ENCODE results near the gene KCNJ10.

KCNJ10 gene

DNA sequence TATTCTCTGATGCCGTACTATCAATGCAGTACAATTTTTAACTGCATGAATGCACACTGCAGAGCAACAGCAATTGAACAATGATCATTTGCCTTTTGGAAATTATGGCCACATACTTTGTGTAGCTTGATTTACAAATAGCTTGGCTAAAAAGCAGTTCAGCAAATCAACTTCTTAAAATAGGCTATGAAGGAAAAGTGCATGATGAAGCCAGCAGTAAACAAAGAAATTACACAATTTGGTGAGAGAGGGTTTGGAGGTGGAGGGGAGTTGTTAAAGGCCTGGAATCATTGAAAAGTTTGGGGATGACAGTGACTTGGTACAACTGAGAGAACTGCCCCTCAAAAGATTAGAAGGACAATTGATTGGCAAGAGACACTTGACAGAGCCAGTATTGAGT lies 44.6 kb downstream of the KCNJ10 start:
- no peak overlapping the region for H3K4me3 ChIP-seq (ENCODE audit: low read depth, low read length)
- TF ChIP-seq, protein P1, sequence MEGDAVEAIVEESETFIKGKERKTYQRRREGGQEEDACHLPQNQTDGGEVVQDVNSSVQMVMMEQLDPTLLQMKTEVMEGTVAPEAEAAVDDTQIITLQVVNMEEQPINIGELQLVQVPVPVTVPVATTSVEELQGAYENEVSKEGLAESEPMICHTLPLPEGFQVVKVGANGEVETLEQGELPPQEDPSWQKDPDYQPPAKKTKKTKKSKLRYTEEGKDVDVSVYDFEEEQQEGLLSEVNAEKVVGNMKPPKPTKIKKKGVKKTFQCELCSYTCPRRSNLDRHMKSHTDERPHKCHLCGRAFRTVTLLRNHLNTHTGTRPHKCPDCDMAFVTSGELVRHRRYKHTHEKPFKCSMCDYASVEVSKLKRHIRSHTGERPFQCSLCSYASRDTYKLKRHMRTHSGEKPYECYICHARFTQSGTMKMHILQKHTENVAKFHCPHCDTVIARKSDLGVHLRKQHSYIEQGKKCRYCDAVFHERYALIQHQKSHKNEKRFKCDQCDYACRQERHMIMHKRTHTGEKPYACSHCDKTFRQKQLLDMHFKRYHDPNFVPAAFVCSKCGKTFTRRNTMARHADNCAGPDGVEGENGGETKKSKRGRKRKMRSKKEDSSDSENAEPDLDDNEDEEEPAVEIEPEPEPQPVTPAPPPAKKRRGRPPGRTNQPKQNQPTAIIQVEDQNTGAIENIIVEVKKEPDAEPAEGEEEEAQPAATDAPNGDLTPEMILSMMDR (IDR thresholded peaks at IDR 0.05; ENCODE audit: insufficient read depth, low read depth, low read length, missing control alignments), result no peak
- no peak for DNase-seq (ENCODE audit: low read depth)

DNA sequence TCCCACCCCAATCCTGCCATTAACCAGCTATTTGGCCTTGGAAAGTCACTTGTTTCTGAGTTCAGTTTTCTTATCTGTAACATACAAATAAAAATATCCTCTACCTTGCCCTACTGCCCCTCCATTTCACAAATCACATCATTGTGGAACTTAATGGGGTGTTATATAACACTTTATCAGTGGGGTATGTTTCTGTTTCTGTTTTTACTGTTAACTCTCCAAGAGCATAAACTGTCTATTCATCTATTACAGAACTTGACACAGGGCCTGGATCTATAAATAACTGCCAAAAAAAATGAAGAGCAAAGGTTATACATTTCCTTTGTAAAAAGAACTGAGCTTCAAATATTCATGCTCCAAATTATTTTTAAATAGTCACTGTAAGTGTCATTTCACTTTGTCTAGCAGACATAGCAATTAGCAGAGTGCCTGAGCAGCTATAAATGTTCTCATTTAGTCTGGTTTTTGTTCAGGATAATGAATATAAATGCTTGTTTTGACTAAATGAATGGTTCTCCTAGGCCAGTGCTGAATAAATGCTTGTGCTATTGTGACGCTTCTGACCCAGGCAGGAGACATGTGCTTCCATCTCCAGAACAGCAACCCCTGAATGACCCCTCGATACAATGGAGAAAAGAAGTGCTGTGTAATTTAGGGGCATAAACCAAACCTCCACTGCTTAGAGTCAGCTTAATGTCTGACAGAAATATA lies 45.6 kb downstream of the KCNJ10 start:
- no peak overlapping the region for H3K4me3 ChIP-seq (ENCODE audit: low read depth, low read length)
- no peak for DNase-seq (ENCODE audit: low read depth)
- TF ChIP-seq, protein P1 (IDR thresholded peaks at IDR 0.05; ENCODE audit: insufficient read depth, low read depth, low read length, missing control alignments), result no peak

DNA sequence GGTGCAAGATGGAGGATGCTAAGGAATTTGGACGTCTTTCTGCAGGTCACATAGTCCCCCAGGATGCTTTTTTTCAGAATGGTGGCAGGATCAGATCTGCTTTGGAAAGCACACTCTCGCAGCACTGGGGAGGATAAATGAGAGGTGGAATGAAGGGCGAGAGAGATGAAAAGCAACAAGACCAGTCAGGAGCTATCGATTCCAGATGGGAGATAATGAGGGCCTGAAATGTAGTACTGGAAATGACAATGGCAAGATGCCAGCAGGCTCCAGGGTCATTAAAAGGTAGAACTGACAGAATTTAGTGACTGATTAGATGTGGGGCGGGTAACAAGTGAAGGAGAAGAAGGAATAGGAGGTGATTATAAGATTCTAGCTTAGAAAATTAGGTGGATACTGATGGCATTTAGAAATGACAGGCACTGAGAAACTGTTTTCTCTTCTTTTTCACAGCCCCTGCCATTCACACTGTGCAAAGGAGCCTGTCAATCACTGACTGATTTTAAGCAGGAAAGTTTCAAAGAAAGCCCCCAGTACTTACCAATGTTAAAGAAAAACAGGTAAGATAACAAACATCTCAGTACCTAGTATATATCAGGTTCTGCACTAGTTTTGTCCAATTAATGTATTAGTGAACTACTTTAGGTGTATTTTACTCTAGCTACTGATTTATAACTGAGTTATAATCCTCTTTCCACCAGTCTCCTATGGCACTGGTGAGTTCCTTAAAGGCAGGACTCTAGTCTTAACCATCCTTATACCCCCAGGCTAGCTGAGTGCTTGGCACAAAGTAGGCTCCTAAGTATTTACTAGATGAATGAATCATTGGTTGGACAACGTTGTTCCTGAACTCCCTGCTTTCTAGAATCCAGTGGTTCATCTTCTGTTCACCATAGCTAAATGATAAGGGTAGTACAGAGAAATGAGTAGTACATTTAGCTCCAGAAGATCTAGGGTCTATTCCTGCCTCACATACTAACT lies 47.3 kb downstream of the KCNJ10 start:
- TF ChIP-seq, protein P1 (IDR thresholded peaks at IDR 0.05; ENCODE audit: insufficient read depth, low read depth, low read length, missing control alignments), result no peak
- H3K4me3 ChIP-seq (ENCODE audit: low read depth, low read length), result no peak overlapping the region
- DNase-seq (ENCODE audit: low read depth), result no peak

DNA sequence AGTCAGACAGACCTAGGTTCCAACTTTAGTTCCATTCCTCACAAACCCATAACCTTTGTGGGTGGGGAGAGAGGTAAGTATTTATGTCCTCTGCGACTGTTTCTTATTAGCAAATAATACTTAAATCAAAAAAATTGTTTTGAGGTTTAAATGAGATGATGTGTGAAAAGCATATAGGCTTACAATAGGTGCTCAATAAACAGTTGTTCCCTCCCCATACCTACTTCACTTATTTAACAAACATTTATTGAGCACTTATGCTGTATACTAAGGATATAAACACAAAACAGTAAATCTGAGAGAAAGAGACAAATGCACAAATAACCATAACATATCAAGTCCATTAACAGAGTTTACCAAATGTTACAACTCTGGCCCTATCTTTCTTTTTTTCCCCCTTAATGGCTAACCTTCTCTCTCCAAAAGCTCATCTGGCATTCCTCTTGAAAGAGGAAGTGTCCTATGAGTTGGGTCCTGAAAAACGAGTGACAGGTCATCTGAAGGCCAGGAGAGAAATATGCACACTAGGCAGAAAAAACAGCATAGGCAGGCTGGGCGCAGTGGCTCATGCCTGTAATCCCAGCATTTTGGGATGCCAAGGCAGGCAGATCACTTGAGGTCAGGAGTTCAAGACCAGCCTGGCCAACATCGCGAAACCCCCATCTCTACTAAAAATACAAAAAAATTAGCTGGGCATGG lies 48.4 kb downstream of the KCNJ10 start:
- TF ChIP-seq, protein P1 (IDR thresholded peaks at IDR 0.05; ENCODE audit: insufficient read depth, low read depth, low read length, missing control alignments), result no peak
- no peak for DNase-seq (ENCODE audit: low read depth)
- H3K4me3 ChIP-seq (ENCODE audit: low read depth, low read length), result no peak overlapping the region

DNA sequence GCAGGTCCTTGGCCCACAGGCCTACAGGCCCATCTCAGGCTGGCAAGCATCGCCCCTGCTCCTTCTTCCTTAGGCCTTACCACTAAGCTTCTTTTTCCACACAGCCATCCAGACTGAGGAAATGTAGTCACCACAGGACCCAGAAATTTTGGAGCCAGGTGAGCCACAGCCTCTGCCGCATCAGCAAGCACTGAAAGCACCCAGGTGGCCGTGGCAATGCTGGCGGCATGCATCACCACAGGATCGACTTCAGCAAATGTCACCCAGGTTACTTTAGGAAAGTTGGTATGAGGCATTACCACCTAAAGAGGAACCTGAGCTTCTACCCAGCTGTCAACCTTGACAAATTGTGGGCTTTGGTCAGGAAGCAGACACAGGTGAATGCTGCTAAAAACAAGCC lies 49.8 kb downstream of the KCNJ10 start:
- no peak overlapping the region for H3K4me3 ChIP-seq (ENCODE audit: low read depth, low read length)
- TF ChIP-seq, protein P1 (IDR thresholded peaks at IDR 0.05; ENCODE audit: insufficient read depth, low read depth, low read length, missing control alignments), result no peak
- DNase-seq (ENCODE audit: low read depth), result no peak

DNA sequence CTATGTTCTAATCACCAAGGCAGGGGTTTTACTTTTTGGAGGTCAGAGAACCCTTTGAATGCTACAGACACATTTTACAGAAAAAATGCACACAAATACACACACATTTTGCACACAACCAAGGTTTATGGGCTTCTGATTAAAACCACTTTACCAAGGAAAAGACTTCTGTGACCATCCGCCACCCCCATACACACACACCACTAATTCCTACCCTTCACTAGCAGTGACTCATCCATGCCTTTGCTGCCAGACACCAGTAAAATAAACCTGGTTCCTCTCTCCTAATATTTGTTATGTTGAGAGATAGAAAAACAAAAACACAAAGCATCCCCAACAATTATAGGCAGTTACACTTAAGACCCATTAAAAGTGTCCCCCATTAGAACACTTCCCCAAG lies 51.1 kb downstream of the KCNJ10 start:
- DNase-seq (ENCODE audit: low read depth), result no peak
- H3K4me3 ChIP-seq (ENCODE audit: low read depth, low read length), result no peak overlapping the region
- TF ChIP-seq, protein P1 (IDR thresholded peaks at IDR 0.05; ENCODE audit: insufficient read depth, low read depth, low read length, missing control alignments), result no peak
